HG03442 (cell line): ENCODE measurements around the gene GRIP2.

ENCODE experiments used
- ATAC-seq: cut with Tn5 transposase; IDR thresholded peaks from one replicate; pipeline ENCODE4 v1.9.1; 2021; ENCODE audit warnings: mild to moderate bottlenecking, moderate library complexity; ENCODE audit not compliant: unreplicated experiment

GRIP2 gene

DNA sequence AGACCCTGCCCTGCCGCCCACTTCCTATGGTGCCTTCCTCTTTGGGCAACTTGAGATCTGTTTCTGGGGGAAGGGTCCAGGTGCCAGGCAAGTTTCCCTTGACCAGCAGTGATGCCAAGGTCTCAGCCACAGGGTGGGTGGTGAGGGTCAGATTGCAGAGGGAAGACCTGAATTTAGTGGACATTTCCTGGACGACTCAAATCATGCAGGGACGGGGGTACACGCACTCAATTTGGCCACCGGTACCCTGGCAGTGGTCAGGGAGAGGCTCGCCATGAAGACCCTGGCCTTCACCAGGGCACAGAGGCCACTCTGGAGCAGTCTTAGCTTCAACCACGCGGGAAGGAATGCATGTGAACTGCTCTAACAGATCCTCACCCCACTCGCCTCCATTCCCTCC lies 1.5 kb upstream of the GRIP2 start:
- ATAC-seq, result no peak

DNA sequence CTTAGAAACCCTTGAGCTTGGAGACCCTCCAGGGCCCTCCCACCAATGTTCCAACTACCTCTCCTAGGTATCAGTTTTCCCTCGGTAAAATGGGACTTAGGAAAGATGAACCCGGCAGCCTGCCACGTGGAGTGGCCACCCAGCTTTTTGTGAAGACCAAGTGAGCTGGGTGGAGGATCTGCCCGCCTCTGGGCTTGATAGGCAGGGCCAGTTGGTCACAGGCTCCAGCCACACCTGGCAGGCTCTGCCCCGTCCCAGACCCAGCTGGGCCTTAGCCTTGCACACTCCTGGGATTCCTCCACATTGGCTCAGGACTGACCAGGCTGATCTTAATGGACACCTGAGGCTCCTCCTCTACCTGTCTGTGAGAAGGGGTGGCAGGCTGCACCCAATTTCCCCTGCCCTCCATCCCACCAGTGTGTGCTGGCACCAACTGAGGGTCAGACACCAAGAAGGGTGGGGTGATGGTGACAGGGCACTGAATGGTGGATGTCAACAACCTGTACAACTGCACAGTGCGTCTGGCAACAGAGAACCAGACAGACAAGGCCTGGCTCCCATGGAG lies 761 bp upstream of the GRIP2 start:
- no peak for ATAC-seq

DNA sequence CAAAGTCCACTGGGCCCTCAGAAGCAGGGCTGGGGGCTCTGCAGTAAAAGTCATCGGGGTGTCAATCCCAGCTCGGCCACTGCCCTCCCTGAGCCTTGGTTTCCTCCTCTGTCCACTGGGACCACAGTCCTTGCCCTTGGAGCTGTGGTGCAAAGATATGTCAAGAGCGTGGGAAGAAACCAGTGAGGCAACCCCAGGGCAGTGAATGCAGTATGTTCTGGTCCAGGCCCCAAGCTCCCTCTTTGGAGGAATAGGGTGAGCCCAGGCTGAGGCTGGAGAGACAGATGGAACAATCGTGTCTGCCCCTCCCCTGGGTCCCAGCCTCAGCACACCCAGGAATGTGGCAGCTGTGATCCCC lies 779 bp downstream of the GRIP2 start:
- ATAC-seq, result no peak

DNA sequence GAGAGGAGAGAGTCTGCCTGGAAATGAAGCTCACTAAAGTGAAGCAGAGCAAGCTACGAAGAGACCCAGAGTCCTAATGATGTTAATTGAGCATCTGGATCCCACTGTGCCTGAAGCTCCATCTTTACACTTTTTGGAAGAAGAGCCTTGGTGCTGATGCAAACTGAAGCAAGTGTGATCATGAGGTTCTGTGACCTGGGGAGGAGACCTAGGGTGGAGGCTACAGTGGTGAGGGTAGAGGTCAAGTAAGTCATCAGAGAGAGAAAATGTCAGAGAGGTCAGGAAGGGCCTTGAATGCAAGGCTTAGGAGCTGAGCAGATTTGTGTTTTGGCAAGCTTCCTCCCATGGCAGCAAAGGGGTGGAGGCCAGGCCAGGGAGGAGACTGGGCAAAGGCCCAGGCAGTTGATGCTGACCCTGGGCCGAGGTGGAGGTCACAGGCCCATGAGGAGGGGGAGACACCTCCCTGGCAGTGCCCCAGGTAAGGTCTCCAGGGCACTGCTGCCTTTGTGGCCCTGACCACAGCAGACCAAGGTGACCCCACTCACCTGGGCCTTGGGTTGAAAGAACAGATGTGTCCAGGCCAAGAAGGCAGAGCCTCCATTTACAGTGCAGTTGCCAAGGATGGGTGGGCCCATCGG lies 1.6 kb downstream of the GRIP2 start:
- no peak for ATAC-seq

DNA sequence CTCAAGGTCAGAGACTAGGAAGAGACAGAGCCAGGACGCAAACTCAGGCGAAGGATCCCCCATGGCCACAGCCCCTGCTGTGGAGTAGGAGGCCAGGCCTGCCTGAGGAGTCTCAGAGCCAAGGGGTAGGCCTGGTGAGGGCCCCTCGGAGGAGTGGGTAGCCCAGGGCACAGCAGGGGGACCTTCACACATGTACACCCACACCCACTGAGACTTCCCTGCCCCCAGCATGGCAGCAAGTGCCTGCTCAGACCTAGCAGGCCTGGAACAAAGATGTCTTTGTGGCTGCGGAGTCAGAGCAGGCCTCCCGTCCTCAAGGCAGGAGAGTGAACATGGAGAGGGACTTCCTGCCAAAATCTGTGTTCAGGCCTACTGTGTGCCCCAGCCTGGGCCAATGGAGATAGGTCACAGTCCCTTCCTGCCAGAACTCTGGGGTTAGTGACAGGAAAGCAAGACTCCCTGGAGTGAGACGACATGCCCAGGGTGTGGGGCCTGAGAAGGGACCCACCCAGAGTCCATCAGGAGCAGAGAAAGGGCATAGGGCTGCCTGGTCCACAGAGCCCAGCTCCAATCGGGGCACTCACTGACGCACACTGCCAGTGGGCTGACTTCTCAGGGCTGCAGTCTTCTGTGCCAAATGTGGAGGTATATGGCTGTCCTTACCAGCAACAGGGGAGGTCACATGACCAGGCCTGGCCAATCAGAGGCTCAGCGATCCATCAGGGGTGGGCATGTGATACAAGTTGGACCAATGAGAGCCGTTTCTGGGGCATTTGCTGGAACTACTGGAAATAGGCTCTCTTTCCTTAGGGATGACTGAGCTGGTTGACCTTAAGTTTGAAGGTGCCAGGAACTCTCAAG lies 2.3 kb downstream of the GRIP2 start:
- ATAC-seq, result no peak

DNA sequence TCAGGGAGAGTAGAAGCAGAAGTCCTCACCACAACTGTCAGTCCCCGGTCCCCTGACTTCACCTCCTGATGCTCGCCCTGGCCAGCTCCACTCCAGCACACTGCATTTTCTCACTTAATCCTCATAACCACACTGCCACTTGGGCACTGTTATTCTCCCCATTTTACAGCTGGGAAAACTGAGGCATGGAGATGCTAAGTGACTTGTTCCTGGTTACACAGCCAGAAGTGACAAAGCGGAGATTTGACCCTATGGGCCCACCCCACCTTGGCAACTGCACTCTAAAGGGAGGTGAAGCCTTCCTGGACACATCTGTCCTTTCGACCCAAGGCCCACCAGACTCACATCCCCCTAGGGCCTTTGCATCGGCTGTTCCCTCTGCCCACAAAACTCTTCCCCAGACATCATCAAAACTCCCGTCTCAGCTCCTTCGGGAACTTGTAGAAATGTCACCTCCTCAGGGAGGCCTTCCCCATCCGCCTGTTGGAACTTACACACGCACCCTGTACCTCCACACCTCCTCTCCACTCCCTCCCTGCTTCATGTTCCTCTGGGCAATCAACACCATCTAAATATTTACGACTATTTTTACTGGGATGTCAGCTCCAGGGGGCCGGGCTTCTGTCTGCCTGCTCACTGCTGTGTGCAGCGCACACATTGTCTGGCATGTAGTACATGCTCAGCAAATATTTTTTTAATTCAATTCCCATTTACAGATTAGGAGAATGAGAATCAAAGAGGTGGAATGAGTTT lies 3.1 kb downstream of the GRIP2 start:
- no peak for ATAC-seq

DNA sequence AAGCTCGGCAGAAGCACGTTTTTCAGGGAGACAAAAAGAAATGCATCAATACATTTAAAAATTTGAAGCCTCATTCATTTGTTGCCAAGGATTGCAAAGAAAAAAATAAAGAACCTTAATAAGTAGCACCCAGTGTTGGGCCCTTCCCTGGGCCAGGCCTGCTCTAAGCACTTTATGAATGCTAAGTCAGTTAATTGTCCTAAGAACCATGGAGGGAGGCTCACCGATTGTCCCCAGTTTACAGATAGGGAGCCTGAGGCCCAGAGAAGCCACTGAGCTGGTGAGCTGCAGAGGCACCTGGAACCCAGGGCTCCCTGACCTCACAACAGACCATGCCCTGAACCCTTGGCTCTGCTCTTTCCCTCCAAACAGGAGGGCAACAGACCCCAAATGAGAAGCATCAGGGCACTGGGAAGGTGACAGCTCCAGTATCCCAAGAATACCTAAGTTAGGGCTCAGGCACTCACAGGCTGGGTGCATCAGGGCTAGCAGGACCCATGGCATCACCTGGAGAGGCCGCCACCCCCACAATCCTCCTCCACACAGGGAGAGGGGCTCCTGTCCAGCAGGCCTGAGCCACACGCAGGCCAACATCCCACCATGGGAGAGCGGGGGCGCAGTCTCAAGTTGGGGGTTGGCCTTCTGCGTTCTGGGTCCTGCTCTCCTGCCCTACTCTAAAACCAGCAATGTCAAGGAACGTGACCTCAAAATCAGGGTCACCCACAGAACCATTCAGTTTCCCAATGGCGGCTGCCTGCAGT lies 3.9 kb downstream of the GRIP2 start:
- no peak for ATAC-seq

DNA sequence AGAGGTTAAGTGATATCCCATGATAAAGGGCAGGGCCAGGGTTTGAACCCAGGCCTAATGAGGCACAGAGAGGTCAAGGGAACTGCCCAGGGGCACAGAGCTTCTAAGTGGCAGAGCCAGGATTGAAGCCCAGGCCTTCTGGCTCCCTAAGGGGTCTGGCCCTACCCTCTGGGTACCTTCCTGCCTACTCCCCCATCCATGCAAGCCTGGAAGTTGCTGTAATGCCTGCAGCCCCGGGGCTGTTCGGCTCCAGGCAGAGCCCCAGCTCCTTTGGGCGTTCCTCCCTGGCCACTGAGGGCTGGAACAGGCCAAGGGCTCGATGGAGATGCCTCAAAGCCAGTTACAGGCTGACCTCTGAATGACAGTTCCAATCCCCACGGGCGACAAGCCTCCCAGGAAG lies 4.5 kb downstream of the GRIP2 start:
- ATAC-seq, result no peak

DNA sequence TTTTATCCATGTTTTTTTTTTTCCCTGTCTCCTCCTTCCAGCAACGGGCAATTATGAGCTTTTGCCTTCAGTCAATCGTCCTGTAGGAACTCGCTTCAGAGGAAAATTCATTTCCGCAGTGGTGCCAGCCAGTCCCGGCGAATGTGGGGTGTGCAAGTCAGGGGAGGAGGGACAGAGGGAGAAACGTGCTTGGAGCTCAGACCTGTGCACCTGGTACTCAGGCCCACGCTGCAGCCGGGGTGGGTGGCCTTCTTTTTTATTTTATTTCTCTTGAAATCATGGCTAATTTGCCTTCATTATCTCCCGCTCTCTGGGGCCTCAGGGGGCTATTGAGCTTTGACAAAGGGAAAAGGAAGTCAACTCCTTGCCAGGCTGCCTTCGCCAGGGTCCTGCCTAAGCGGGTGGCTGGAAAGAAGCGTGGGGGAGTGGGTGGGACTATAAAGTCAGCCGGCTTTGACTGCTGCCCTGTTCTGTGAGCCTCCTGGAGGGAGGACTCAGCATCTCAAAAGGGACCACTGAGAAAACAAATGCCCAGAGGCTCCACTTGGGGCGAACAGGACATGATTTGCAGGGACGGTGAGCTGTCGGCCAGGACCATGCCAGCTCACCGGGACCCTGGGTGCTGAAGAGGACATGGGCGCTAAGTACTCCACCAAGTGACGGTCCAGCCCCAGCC lies 5.5 kb downstream of the GRIP2 start:
- no peak for ATAC-seq

DNA sequence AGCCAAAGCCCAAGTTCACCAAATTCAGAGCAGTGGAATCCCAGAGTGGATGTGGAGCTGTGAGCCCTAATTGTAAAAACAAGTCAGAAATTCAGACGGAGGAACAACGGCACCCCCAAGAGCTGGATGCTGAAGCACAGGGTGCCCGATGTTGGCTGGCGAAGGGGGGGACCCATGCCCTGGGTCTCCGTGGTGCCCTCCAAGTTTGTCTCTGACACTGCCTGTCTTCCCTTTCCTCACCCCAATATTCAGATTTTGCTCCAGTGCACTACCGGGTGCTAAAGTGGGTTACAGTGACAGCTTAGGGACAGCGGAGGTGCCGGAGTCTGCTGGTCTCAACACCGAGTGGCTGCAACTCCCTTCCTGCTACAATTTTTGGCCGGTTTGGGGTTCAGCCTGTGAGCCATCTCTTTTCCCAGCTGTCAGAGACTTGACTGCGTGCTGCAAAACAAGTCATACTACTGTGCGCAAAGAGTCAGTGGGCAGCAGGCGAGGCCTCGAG lies 6.6 kb downstream of the GRIP2 start:
- no peak for ATAC-seq

DNA sequence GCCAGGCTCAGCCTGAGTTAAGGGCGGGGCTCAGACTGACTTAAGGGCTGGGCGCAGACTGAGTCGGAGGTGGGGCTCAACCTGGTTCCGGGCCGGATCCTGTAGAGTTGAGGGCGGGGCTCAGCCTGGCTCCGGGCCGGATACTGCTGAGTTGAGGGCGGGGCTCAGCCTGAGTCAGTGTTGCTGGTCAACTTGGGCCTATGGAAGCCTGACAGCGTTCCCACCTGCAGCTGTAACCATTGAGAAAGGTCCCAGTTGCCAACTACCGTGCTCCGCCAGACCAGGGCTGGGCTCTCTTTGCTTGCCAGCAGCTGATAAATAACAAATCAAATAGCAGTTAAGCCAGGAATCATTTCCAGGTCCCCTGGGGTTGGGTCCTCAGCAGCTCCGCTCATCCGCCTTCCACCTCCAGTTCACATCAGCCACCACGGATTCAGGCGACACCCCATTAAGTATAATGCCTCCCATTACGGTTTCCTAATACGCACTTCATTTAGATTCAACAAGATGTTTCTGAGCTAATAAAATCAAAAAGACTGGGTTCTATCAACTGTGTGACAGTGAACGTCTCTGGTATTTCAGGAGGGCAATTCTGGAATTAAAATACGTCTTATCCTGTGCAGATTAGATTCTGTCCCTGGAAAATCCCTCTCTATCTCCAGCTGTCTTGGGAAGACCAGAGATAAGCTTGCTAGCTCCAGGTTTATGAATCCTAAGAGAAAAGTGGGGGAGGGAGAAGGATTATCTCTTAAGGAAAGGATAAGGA lies 7.3 kb downstream of the GRIP2 start:
- no peak for ATAC-seq

DNA sequence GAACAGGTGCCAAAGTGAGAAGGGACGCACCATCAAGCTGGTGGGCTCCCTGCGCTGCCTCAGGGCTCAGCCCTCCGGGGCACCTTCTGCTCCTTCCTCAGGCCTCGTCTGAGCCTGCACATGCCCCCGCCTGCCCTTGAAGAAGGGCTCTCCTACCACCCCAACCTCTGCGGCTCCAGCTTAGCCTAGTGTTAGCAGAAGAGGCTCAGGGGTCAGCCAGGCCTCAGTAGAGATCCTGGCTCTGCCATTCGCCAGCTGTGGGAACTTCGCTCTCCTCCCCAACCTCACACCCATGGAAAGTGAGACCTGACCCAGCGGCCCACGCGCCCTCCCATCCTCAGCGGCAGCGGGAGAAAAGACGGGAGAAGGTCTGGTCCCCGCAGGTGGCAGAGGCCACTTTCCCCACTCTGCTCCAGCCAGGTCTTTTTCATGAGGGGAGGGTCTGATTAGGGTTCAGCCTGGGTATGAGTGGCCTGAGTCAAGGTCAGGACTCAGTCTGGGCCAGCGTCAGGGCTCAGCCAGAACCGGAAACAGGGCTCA lies 8.2 kb downstream of the GRIP2 start:
- no peak for ATAC-seq

DNA sequence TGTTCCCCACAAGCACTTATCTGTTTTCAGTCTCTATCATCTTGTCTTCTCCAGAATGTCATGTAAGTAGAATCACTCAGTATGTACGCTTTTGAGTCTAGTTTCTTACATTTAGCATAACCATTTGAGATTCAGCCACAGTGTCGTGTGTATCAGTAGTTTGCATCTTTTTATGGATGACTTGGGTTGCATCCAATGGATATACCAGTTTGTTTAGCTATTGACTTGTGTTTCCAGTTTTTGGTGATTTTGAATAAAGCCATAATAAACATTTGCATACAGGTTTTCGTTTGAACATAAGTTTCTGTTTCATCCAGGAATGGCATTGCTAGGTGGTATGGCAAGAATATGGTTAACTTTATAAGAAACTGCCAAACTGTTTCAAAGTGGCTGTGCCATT lies 12.1 kb downstream of the GRIP2 start:
- ATAC-seq, result no peak

DNA sequence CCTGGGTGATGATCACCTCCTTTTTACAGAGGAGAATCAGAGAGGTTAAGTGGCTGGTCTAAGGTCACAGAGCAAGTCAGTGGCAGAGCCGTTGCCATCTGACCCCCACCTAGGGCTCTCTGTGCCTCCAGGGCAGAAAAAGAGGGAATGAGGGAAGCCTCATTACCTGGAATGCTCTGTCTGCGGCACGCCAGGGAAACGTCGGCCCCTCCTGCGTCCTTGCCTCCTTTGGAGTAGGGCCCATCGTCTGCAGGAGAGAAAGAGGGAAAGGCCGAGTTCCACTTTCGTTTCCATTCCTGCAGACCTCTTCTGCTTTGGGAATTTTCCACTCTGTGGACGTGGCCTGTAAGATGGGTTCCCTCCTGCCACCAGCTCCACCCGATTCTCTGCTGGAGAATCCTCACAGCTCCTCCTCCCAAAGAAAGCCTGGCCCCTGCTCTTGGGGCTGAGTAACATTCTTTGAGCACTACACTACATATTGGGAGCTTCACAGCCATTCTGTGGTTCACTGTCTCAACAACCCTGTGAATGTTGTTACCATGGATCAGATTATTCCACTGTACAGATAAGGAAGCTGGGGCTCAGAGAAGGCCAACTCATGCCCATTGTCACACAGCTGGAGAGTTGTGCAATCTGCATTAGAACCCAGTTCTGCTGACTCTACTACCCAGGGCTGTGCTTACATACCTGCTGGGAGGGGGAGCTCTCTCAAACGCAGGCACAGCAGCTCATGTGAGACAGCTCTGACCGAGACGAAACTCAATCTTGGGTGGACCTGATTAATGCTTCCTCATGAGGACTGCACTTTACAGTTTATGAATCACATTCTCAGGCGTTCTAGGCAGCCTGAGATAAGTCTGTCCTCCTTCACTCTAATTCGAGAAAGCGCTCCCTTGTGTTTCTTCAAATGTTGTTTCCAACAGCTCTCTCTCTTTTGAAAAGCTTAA lies 14.2 kb downstream of the GRIP2 start:
- no peak for ATAC-seq

DNA sequence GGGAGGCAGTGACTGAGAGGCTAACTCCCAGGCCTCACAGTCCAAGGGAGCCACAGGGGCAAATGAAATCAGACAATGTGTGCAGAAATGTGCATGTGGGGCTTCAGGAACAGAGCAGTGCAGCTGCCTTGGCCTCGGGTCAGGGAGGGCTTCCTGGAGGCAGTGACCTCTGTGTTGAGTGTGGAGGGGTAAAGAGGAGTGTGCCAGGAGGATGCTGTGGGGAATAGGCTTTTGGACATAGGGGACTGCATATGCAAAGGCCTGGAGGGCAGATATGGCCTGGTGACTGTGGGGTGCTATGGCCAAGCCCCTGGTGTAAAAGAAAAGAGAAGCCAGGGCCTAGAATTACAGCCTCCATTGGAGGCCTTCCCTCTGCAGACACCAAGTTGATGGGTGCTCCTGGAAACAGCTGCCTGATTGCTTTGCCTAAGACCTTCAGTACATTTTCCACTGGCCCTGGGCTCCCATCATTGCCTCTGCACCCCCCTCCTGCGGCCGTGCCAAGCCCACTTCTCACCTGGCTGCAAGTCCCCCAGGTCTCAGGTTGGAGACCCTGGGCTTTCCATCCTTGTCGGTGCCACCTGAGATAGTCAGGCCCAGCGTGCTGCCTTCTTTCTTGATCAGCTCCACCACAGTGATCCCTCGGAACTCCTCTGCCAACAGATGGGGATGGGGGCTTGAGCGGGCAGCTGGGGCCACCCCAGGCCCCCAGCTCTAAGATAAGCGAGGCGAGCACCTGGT lies 15.1 kb downstream of the GRIP2 start:
- no peak for ATAC-seq

DNA sequence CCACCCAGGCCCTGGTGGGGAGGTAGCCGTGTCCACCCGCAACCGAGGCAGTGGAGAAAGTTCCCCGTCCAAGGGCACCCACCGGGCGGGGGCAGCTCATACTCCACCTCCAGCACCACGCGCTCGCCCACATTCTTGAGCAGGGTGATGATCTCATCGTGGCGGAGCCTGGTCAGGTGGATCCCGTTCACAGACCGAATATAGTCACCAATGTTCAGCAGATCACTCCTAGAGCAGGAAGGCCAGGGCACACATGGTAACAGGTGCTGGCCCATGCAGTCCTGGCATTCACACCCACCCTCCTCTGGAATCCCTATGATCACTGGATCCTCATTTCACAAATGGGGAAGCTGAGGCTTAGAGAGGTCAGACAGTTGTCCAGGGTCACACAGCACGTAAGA lies 15.8 kb downstream of the GRIP2 start:
- ATAC-seq, result no peak

DNA sequence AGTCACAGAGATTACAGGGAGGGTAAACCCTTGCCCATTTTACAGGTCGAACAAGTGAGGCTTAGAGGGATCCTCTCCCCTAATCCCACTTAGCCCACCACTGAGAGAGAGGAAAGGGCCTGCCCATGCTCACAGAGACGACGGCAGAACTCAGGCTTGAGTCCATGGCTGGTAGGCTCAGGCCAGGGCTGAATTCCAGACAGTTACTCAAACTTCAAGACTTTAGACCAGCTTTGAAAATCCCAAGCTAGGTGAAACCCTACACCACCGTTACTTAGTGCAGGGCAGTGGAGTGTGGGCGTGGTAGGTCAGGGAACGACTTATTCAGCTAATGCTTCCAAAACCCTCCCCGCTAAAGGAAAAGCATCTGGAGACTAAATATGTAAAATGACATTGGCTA lies 16.4 kb downstream of the GRIP2 start:
- ATAC-seq, result no peak
